GM18909 (cell line): ENCODE data around the gene MT4.
A peak's percentile ranks its signal among the peaks of the same experiment; 100 is the strongest.

Source experiments
- ATAC-seq: cut with Tn5 transposase; IDR thresholded peaks from one replicate; pipeline ENCODE4 v1.9.1; 2021; ENCODE audit warnings: mild to moderate bottlenecking; ENCODE audit not compliant: unreplicated experiment, poor library complexity

MT4 gene

DNA sequence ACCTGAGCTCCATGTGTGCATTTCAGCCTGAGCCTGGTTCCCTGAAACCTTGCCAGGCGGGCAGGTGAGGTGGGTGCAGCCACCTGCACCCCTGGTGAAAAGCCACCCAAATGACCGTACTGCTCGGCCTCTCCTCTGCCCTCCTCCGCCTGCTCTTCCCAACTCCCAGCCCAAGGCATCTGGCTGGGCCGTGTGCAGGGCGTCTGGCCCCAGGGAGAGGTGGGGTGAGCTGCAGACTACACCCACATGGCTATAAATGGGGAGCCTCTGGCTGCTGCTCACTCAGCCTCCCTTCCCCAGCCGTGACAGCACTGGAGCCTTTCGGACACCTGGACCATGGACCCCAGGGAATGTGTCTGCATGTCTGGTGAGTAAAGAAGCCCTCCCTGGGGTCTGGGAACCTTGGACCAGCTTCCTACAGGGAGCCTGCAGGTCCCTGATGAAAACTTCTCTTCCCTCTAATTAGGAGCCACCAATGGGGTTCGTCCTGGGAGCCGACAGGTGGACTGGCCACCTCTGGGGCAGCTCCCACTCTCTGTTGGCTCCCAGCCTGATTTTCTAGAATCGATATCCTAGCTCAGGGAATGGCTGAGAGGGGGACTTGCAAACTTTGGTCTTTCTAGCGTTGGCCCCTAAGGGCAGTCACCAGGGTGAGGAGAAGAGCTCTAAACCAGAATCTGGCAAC lies at the start of gene MT4:
TSS of gene MT4 (plus strand) at position 281 of the 685 bp plus-strand sequence. CDS start at position 337, 56 bp downstream.
- no peak for ATAC-seq

DNA sequence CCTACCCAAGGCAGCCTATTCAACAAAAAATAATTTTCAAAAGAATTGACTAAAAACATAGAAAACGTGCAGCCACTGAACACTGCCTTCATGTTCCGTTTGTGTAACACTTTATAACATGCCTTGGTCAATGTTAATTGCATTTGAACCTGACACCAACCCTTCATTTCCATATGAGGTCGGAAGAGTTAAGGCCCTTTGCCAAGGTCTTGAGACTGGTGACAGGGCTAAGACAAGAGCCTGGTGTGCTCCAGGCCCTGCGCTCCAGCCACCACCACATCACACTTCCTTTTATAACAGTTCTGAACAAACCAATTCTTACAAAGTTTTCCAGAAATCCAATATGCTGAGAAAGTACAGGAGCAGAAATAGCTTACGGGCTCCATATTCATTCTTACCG lies 49.2 kb upstream of the MT4 start:
- no peak for ATAC-seq

GRCh38 chr16:56517206-56517605 lies 47.7 kb upstream of the MT4 start:
- ATAC-seq: no peak

GRCh38 chr16:56518425-56518824 lies 46.4 kb upstream of the MT4 start:
- no peak for ATAC-seq

DNA sequence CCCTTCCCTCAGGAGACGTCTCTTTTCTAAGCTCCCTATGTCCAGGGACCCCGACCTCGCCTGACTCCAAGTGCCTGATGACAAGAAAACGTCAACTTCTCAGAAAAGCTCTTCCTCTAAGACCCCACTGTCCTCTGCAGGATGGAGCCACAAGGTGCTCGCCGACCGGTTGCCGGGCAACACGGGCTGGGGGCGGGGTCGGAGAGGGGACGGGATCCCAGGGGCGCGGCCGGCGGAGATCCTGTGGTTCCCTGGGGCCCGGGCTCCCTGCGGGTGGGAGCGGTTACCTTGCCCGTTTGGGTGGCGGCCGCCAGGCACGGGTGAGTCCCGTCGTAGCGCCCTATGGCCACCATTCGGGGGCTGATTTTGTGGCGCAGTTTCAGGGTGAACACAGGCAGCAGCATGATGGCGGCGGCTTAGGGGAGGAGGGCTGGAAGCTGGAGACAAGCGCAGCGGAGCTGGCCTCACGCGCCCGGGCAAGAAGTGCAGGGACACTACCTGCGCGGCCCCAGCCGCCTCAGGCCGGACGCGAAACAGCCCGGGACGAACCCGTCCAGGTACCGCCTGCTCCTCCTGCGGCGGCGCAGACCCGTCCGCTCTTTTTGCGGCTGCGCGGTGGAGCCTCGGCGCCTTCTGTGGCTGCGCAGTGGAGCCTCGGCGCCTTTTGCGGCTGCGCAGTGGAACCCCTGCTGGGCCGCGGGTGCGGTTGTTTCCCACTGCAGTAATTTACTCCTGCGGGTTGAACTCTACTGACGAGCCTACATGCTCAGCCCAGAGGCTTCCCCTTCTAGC lies 45.2 kb upstream of the MT4 start, which contains the start of gene BBS2:
TSS of gene BBS2 (minus strand) at position 566 of the 792 bp plus-strand sequence. CDS start at position 404, 162 bp downstream.
- peak; percentile 82 for ATAC-seq

DNA sequence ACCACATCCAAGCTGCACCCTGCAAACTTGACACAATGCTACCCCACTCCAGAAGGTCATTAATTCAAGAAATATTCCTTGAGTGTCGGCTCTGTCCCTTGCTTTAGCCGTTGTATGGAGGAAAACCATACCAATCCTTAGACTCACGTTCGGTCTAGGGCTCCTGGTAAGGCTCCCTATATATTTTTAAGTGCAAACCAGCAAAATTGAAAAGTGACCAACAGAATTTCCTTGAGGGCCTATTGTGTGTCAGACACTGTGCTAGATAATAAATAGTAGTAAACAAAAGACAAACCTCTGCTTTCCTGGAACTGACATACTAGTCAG lies 44.7 kb upstream of the MT4 start:
- ATAC-seq: no peak

DNA sequence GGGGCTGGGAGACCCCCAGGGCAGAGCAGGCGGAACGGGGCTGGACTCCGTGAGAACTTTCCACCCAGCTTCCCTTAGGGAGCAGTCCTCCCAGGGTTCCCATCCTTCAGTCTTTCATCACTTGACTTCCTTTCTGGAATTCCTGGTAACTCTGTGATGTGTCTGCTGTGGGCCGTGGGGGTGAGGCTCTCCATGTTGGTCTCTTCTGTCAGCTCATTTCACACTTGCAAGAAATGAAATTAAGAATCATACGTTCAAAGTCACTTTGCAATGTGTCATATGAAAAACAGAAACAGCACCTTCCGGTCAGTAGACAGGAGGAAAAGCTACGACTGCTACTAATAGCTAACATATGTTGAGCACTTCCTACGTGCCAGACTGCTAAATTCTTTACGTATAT lies 39.6 kb upstream of the MT4 start:
- no peak for ATAC-seq

DNA sequence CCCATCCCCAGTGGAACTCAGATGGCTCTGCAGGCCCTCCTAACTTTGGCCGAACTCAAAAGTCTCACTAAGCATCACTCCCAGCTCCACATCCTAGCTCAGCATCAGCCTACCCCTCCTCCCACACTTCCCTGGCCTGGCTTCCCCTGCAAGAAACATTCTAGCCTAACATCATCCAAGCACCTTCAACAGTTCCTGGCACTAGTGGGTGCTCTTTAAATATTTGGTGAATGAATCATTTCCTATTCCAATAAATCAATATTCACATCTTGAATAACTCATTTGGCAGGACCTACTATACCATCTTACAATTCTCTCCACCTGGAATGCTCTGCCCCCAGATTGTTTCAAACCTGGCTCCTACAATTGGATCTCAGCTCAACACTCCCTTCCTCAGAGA lies 34.0 kb upstream of the MT4 start:
- no peak for ATAC-seq

DNA sequence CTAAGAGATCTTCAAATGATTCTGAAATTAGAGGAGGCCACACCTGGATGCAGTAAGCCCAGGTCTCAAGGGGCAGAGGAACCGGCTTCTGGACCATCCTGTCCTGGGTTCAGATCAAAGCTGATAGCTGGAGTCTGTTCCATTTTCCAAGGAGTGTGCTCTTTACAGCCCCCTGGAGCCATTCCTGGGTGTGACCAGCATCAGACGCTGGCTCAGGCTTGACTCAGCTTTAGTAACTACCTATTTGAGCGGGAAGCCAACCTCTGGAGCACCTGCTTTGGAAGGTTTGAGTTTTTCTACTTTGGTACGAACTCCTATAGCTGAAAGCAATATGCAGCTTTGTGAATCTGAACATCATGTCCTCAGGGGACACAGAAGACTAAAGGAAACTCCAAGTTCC lies 32.2 kb upstream of the MT4 start:
- ATAC-seq: no peak

DNA sequence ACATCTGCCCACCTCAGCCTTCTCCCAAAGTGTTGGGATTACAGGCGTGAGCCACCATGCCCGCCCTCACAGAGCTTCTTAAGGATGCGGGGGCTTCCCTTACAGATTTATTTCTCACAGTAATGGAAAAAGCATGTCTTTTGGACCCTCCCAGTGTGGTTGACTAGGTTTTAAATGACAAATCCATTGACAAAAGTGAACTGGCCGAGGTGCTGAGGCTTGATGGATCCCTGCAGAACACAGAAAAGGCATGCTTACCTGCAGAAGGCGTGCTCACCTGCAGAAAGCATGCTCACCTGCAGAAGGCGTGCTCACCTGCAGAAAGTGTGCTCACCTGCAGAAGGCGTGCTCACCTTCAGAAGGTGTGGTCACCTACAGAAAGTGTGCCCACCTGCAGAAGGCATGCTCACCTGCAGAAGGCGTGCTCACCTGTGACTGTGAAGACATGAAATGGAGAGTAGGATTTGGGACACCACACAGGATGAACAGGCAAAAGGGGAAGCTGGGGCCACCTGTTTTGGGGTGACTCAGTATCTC lies 30.0 kb upstream of the MT4 start:
- no peak for ATAC-seq

- ATAC-seq: no peak
Observed at GRCh38 chr16:56538331-56538730, 26.5 kb upstream of the MT4 start.

DNA sequence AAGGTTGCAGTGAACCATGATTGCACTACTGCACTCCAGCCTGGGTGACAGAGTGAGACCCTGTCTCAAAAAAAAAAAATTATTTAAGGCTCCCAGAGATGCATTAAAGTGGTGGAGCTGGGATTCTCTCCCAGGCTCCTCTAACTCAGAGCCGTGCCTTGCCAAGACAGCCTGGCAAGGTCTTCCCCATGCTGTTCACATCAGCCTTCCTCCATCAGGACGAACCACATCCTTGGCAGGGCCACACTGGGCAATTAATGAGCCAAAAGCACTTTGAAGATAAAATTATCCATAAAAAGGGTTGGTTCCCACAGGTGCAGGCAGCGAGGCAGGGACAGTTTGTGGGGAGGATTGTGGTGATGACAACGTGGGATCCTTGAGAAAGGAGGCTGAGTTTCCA lies 25.2 kb upstream of the MT4 start:
- ATAC-seq: no peak

DNA sequence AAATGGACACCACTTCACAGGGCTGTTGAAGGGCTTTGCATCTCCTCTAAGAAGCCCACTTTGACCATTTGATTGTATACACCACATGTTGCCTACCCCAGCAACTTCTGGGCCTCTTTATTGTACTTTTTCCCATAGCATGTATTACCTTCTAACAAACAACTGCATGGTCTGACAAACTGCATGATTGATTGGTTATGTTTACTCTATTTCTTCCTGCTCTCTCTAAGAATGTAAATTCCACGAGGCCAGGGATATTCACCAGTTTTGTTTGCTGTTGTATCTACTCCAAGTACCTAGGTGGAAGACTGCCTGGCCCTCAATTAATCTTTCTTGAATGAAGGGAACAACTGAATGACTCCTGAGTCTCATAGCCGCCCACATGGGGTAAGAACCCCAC lies 22.8 kb upstream of the MT4 start:
- ATAC-seq: no peak

- ATAC-seq: no peak
Observed at GRCh38 chr16:56547120-56547948, 17.5 kb upstream of the MT4 start.

DNA sequence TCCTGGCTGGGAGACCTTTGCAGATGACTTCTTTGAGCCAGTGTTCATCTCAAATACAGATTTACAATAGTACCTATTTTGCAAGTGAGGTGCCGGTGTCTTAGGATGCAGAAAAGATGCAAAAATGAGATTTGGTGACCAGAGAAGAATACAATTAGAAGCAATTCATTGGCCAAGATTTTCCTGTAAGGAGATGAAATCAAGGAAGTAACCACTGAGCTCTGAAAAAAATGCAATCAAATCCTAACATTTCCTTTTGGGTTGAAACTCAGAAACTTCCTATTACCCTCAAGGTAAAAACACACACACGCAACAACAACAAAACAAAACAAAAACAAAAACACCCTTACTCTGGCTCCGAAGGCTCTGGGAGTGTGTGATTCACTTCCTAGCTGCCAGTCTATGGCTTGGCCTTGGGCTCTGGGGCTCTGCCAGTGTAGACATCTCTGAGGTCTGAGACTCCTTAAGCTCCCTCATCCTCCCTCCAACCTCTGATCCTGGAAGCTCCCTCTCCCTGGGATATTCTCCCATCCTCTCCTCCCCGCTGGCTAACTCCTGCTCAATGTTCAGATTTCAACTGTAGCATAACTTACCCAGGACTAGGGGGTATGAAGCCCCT lies 16.8 kb upstream of the MT4 start:
- no peak for ATAC-seq

DNA sequence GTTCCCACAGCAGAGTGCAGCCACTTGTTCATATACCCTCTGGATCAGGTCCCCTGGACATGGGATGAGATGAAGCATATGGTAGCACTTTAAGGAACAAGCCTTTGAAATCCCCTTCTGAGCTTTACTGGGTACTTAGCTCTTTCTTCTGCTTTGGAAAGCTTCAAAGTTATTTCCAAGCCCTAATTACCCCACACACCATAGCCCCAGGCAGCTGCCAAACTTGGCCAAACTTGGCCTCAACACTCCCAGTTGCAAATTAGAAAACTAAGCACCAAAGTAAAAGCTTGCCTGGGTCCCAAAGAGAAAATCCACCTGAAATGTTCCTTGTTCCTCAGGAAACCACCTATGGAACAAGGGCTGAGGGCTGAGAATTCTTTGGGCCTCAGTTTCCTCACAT lies 15.7 kb upstream of the MT4 start:
- ATAC-seq: no peak

GRCh38 chr16:56549744-56550385 lies 15.0 kb upstream of the MT4 start:
- ATAC-seq: no peak

GRCh38 chr16:56551796-56552738 lies 12.8 kb upstream of the MT4 start:
- ATAC-seq: no peak

- ATAC-seq: no peak
Observed at GRCh38 chr16:56554441-56554840, 10.4 kb upstream of the MT4 start.
